Activated CD8-positive, alpha-beta memory T cell treated with anti-CD3 and anti-CD28 coated beads for 1 hour (primary cell): Measurements from ENCODE around the gene LRP1B.
"Not testable (repeated sequence)": the region's sequence is repeated elsewhere in the genome, so short reads cannot be mapped to it uniquely, and the experiment has no call there.

ENCODE experiments used
- DNase-seq, 2 donors: peaks; one replicate each; pipeline ENCODE4 v3.0.0-alpha.2; 2020; ENCODE audit warnings: low read depth in 1 of 2; ENCODE audit errors: extremely low read depth in 1 of 2

The LRP1B gene

GRCh38 chr2:140424471-140424870 lies 1706.3 kb downstream of the LRP1B start:
- DNase-seq, result no peak

- DNase-seq, result no peak
Measured at GRCh38 chr2:140422759-140423158, 1708.1 kb downstream of the LRP1B start.

GRCh38 chr2:140417504-140417903 lies 1713.3 kb downstream of the LRP1B start:
- no peak for DNase-seq

- DNase-seq, result no peak
Measured at GRCh38 chr2:140416577-140416976, 1714.2 kb downstream of the LRP1B start.

- DNase-seq, result not testable (repeated sequence)
Measured at GRCh38 chr2:140415035-140415434, 1715.8 kb downstream of the LRP1B start.

GRCh38 chr2:140410695-140411094 lies 1720.1 kb downstream of the LRP1B start:
- no peak for DNase-seq

GRCh38 chr2:140401056-140401455 lies 1729.8 kb downstream of the LRP1B start:
- DNase-seq, result no peak

- no peak for DNase-seq
Measured at GRCh38 chr2:140392824-140393223, 1738.0 kb downstream of the LRP1B start.

- no peak for DNase-seq
Measured at GRCh38 chr2:140384946-140385345, 1745.9 kb downstream of the LRP1B start.

GRCh38 chr2:140383781-140384180 lies 1747.0 kb downstream of the LRP1B start:
- DNase-seq, result no peak

- DNase-seq, result no peak
Measured at GRCh38 chr2:140376686-140377085, 1754.1 kb downstream of the LRP1B start.

GRCh38 chr2:140363131-140363530 lies 1767.7 kb downstream of the LRP1B start:
- DNase-seq, result no peak

- no peak for DNase-seq
Measured at GRCh38 chr2:140362361-140362760, 1768.5 kb downstream of the LRP1B start.

GRCh38 chr2:140359056-140359771 lies 1771.6 kb downstream of the LRP1B start:
- DNase-seq, result no peak

- DNase-seq, result no peak
Measured at GRCh38 chr2:140356697-140357096, 1774.1 kb downstream of the LRP1B start.

- no peak for DNase-seq
Measured at GRCh38 chr2:140355511-140356090, 1775.2 kb downstream of the LRP1B start.

GRCh38 chr2:140354544-140354943 lies 1776.3 kb downstream of the LRP1B start:
- DNase-seq, result no peak

GRCh38 chr2:140353541-140353940 lies 1777.3 kb downstream of the LRP1B start:
- DNase-seq, result no peak

- DNase-seq, result no peak
Measured at GRCh38 chr2:140351692-140352091, 1779.1 kb downstream of the LRP1B start.

GRCh38 chr2:140349695-140350094 lies 1781.1 kb downstream of the LRP1B start:
- no peak for DNase-seq

- DNase-seq, result no peak
Measured at GRCh38 chr2:140348826-140349225, 1782.0 kb downstream of the LRP1B start.

GRCh38 chr2:140344838-140345237 lies 1786.0 kb downstream of the LRP1B start:
- no peak for DNase-seq

GRCh38 chr2:140344266-140344665 lies 1786.5 kb downstream of the LRP1B start:
- DNase-seq, result not testable (repeated sequence)
